HG02588 (cell line): ENCODE measurements around the gene LDHB.
"Not testable (repeated sequence)": the region's sequence is repeated elsewhere in the genome, so short reads cannot be mapped to it uniquely, and the experiment has no call there.

Experiments
- ATAC-seq: cut with Tn5 transposase; IDR thresholded peaks from one replicate; pipeline ENCODE4 v1.9.1; 2021; ENCODE audit warnings: mild to moderate bottlenecking, moderate library complexity; ENCODE audit not compliant: unreplicated experiment

Gene LDHB

GRCh38 chr12:21657326-21658077 lies at the start of gene LDHB:
LDHB (minus strand) TSS chr12:21657842; CDS start chr12:21654671, 3,171 bp downstream.
- ATAC-seq: peak; percentile 95

GRCh38 chr12:21704847-21705246 lies 47.2 kb upstream of the LDHB start:
- ATAC-seq: no peak

GRCh38 chr12:21699851-21700250 lies 42.2 kb upstream of the LDHB start:
- no peak for ATAC-seq

- no peak for ATAC-seq
Observed at GRCh38 chr12:21697904-21698630, 40.4 kb upstream of the LDHB start.

- ATAC-seq: no peak
Observed at GRCh38 chr12:21696625-21697024, 39.0 kb upstream of the LDHB start.

GRCh38 chr12:21695986-21696385 lies 38.3 kb upstream of the LDHB start:
- ATAC-seq: no peak

- ATAC-seq: no peak
Observed at GRCh38 chr12:21694660-21695059, 37.0 kb upstream of the LDHB start.

- ATAC-seq: no peak
Observed at GRCh38 chr12:21691515-21691914, 33.9 kb upstream of the LDHB start.

- no peak for ATAC-seq
Observed at GRCh38 chr12:21690704-21691368, 33.2 kb upstream of the LDHB start.

GRCh38 chr12:21683115-21683514 lies 25.5 kb upstream of the LDHB start:
- no peak for ATAC-seq

- no peak for ATAC-seq
Observed at GRCh38 chr12:21678959-21679358, 21.3 kb upstream of the LDHB start.

- ATAC-seq: no peak
Observed at GRCh38 chr12:21677622-21678277, 20.1 kb upstream of the LDHB start.

GRCh38 chr12:21677204-21677603 lies 19.6 kb upstream of the LDHB start:
- ATAC-seq: no peak

- no peak for ATAC-seq
Observed at GRCh38 chr12:21676776-21677175, 19.1 kb upstream of the LDHB start.

- ATAC-seq: no peak
Observed at GRCh38 chr12:21675641-21676040, 18.0 kb upstream of the LDHB start.

- ATAC-seq: no peak
Observed at GRCh38 chr12:21675096-21675495, 17.5 kb upstream of the LDHB start.

- ATAC-seq: not testable (repeated sequence)
Observed at GRCh38 chr12:21673830-21674552, 16.3 kb upstream of the LDHB start.

GRCh38 chr12:21672146-21672545 lies 14.5 kb upstream of the LDHB start:
- no peak for ATAC-seq

GRCh38 chr12:21666722-21667121 lies 9.1 kb upstream of the LDHB start:
- no peak for ATAC-seq

- ATAC-seq: no peak
Observed at GRCh38 chr12:21665816-21666215, 8.2 kb upstream of the LDHB start.
